Karpas-422 (cell line): ENCODE measurements around the gene ACSL1. TPM values are rescaled to one million over a fixed set of nuclear protein-coding genes. Genes with fewer than 3 reads are reported as not detected.

ENCODE experiments used
- DNase-seq: peaks from one replicate; pipeline ENCODE4 v3.0.0-alpha.2; 2015
- H2AFZ ChIP-seq: fragments of 200-600 bp; sonication (generic); 2 replicates; pipeline ENCODE4 v1.6.1; 2014; ENCODE audit warnings: antibody characterized with exemption, low read length, mixed read lengths
- H3K27ac ChIP-seq: fragments of 200-600 bp; sonication (generic); 2 replicates; pipeline ENCODE4 v1.5.1; 2014; ENCODE audit warnings: mild to moderate bottlenecking, low read length, moderate library complexity
- H3K27me3 ChIP-seq: fragments of 200-600 bp; sonication (generic); 2 replicates; pipeline ENCODE4 v1.6.1; 2014; ENCODE audit warnings: low read length, mixed read lengths
- H3K36me3 ChIP-seq: fragments of 200-600 bp; sonication (generic); 2 replicates; pipeline ENCODE4 v1.6.1; 2014; ENCODE audit warnings: low read length, mixed read lengths; ENCODE audit not compliant: insufficient read depth
- H3K4me1 ChIP-seq: fragments of 200-600 bp; sonication (generic); 2 replicates; pipeline ENCODE4 v1.6.1; 2014; ENCODE audit warnings: mild to moderate bottlenecking, low read length, mixed read lengths
- H3K4me2 ChIP-seq: fragments of 200-600 bp; sonication (generic); 2 replicates; pipeline ENCODE4 v1.6.1; 2014; ENCODE audit warnings: low read length, low read depth, mild to moderate bottlenecking; ENCODE audit not compliant: poor library complexity, severe bottlenecking
- H3K4me3 ChIP-seq: fragments of 200-600 bp; sonication (generic); 2 replicates; pipeline ENCODE4 v1.5.1; 2014; ENCODE audit warnings: mild to moderate bottlenecking, antibody characterized with exemption, low read length, mixed read lengths
- H3K79me2 ChIP-seq: fragments of 200-600 bp; sonication (generic); 2 replicates; pipeline ENCODE4 v1.6.1; 2014; ENCODE audit warnings: mild to moderate bottlenecking, low read length, mixed read lengths
- H3K9ac ChIP-seq: fragments of 200-600 bp; sonication (generic); 2 replicates; pipeline ENCODE4 v1.6.0; 2014; ENCODE audit warnings: low read length
- H3K9me2 ChIP-seq: fragments of 200-600 bp; sonication (generic), shearing (Covaris generic); replicated peaks from 2 replicates; pipeline ENCODE4 v1.6.0; 2014; ENCODE audit warnings: mild to moderate bottlenecking, low read length, moderate library complexity; ENCODE audit not compliant: insufficient read depth
- H3K9me3 ChIP-seq: fragments of 300-700, 200-600 bp; sonication (generic); 2 replicates; pipeline ENCODE4 v1.6.1; 2014; ENCODE audit warnings: low read length, mixed read lengths
- H4K20me1 ChIP-seq: fragments of 200-600 bp; sonication (generic); 2 replicates; pipeline ENCODE4 v1.6.1; 2014; ENCODE audit warnings: mild to moderate bottlenecking, antibody characterized with exemption, low read length, low read depth; ENCODE audit not compliant: insufficient read depth
- total RNA-seq: library from RNA; depleted of rRNA; stranded (reverse); fragments of >200 nt; shearing (Covaris generic); gene quantifications from 2 replicates; pipeline ENCODE4 v1.2.3, GENCODE V29; 2014; ENCODE audit warnings: low replicate concordance

Gene ACSL1
- total RNA-seq, 1 experiment from 2014 or later, result 3.1 TPM

DNA sequence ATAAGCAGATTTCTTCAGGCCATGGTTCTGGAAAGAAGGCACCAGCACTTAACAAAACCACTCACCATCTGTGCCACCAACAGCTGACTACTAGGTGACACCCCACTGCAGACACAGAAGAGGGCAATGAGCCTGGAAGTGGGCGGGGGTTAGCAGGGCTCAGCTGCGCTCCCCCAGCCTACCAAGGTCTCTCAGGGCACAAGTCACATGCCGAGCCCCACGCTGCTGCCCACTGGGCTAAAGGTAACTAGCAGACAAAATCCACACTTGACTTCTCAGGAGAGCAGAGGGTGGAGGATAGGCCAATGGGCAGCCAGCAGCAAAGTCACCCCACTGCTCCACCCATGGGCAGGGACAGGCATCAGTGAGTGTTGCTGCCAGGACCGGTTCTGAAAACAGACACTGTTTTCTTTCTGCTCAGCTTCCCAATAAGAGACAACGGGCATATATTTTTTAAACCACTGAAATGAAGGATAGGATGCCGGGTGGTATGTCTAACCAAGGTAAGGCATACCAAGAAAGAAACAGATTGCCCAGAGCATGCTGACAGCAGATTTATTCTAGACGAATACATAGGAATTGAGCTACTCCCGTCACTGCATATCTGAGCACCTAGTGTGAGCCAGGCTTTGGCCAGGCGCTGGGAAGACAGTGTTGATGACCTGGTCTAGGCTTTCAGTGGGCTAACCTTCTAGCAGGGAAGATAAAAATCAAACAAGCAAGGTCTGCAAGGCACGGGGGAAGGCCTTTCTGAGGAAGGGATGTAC is 20.1 kb downstream of the ACSL1 start:
- DNase-seq, result no peak

DNA sequence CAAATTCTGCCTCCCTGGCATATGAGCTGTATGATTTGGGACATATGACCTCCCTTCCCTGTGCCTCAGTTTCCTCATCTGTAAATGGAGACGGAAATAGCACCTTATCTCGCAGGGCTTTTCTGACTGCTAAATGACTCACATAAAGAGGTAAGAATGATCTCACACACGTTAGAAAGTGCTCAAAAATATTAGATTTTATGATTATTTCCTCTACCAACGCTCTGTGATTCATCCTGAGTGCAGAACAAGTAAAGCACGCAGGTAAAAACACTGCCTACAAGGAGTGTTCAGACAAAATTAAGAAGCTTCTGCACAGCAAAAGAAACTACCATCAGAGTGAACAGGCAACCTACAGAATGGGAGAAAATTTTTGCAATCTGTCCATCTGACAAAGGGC is 21.1 kb downstream of the ACSL1 start:
- Histone ChIP-seq H3K4me1 (peaks cover 2% of the 10 kb centered on the region; the same call in 1 of the 2 replicates), H3K9ac (no peak overlapping the region), H3K4me2 (no peak overlapping the region), H3K79me2 (no peaks in the 10 kb centered on the region), H3K4me3 (no peak overlapping the region), H3K36me3 (no peaks in the 10 kb centered on the region), H4K20me1 (no peaks in the 10 kb centered on the region), H3K9me2 (no peaks in the 10 kb centered on the region), H3K27me3 (no peaks in the 10 kb centered on the region), H3K27ac (no peak overlapping the region), H2AFZ (no peak overlapping the region), H3K9me3 (no peaks in the 10 kb centered on the region)
- DNase-seq, result no peak

More for the DNA sequence above, 20.1 kb downstream of the ACSL1 start:
- Histone ChIP-seq H3K9ac (no peak overlapping the region), H3K4me1 (peaks cover 2% of the 10 kb centered on the region; the same call in 1 of the 2 replicates), H3K79me2 (no peaks in the 10 kb centered on the region), H3K36me3 (no peaks in the 10 kb centered on the region), H4K20me1 (no peaks in the 10 kb centered on the region), H3K9me2 (no peaks in the 10 kb centered on the region), H3K4me2 (no peak overlapping the region), H3K9me3 (no peaks in the 10 kb centered on the region), H3K4me3 (no peak overlapping the region), H2AFZ (no peak overlapping the region), H3K27ac (no peak overlapping the region), H3K27me3 (no peaks in the 10 kb centered on the region)

DNA sequence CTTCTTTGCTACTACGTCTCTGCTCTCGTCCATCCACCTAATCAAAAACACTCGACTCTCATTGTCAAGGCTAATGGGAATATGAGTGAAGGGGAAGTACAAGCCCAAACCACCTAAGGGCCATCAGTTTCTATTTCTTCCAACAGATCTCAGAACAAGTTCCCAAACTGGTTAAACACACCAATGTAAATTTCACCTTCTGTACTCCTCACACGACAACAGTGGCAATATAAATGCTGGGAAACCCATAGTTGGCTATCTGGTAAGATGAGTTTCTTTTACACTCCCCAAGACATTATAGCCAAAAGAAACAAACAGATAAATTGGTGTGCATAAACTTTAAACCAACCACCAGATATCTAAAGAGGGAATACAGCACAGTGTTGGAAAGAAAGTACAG is 21.9 kb downstream of the ACSL1 start:
- no peaks in the 10 kb centered on the region for H3K9me2 ChIP-seq
- peaks cover 2% of the 10 kb centered on the region; the same call in 1 of the 2 replicates for H3K4me1 ChIP-seq
- no peak overlapping the region for H3K4me3 ChIP-seq
- H3K36me3 ChIP-seq, result no peaks in the 10 kb centered on the region
- no peak overlapping the region for H3K4me2 ChIP-seq
- no peak overlapping the region for H3K9ac ChIP-seq
- no peaks in the 10 kb centered on the region for H4K20me1 ChIP-seq
- H3K27me3 ChIP-seq, result no peaks in the 10 kb centered on the region
- no peak for DNase-seq
- H2AFZ ChIP-seq, result no peak overlapping the region
- no peaks in the 10 kb centered on the region for H3K9me3 ChIP-seq
- no peaks in the 10 kb centered on the region for H3K79me2 ChIP-seq
- no peak overlapping the region for H3K27ac ChIP-seq

DNA sequence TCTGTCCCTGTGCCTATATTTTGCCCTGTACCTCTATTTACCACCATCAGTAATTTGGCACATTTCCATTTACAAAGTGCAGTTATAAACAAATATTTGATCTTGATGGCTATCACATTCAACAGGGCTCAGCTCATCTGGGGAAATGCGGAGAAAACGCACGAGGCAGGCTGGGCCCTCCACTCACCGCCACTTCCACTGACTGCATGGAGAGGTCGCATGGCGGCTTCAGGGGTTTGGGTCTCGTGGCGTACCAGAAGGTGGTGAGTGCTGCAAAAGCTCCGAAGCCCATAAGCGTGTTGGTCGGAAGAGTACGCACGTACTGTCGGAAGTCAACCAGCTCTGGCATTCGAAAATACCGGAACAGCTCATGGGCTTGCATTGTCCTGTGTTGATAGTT is 22.6 kb downstream of the ACSL1 start:
- H3K4me3 ChIP-seq, result no peak overlapping the region
- H3K9me2 ChIP-seq, result no peaks in the 10 kb centered on the region
- H3K4me1 ChIP-seq, result peaks cover 2% of the 10 kb centered on the region; the same call in 1 of the 2 replicates
- no peaks in the 10 kb centered on the region for H3K9me3 ChIP-seq
- H3K27ac ChIP-seq, result no peak overlapping the region
- no peaks in the 10 kb centered on the region for H3K36me3 ChIP-seq
- H2AFZ ChIP-seq, result no peak overlapping the region
- H3K9ac ChIP-seq, result no peak overlapping the region
- H3K4me2 ChIP-seq, result no peak overlapping the region
- H4K20me1 ChIP-seq, result no peaks in the 10 kb centered on the region
- H3K27me3 ChIP-seq, result no peaks in the 10 kb centered on the region
- H3K79me2 ChIP-seq, result no peaks in the 10 kb centered on the region
- DNase-seq, result no peak

DNA sequence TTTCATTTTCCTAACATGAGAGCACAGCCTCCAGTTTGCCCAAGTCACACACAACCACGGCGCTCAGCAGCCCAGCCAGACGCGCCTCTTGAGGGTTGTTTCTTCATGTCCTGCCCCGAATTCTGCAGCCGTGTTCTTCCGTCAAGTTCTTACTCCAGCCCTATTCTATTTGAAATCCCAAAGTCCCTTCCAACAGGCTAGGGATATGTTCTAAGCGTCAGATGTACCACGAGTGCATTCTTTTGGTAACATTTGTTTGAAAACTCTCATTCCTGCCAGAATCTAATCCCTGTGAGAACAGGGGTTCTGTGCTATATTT is 23.1 kb downstream of the ACSL1 start:
- no peaks in the 10 kb centered on the region for H3K9me3 ChIP-seq
- no peaks in the 10 kb centered on the region for H3K27me3 ChIP-seq
- H3K9ac ChIP-seq, result no peak overlapping the region
- no peak overlapping the region for H3K4me2 ChIP-seq
- DNase-seq, result no peak
- no peaks in the 10 kb centered on the region for H3K9me2 ChIP-seq
- peaks cover 2% of the 10 kb centered on the region; the same call in 1 of the 2 replicates for H3K4me1 ChIP-seq
- H4K20me1 ChIP-seq, result no peaks in the 10 kb centered on the region
- H2AFZ ChIP-seq, result no peak overlapping the region
- H3K27ac ChIP-seq, result no peak overlapping the region
- no peaks in the 10 kb centered on the region for H3K36me3 ChIP-seq
- no peak overlapping the region for H3K4me3 ChIP-seq
- H3K79me2 ChIP-seq, result no peaks in the 10 kb centered on the region

DNA sequence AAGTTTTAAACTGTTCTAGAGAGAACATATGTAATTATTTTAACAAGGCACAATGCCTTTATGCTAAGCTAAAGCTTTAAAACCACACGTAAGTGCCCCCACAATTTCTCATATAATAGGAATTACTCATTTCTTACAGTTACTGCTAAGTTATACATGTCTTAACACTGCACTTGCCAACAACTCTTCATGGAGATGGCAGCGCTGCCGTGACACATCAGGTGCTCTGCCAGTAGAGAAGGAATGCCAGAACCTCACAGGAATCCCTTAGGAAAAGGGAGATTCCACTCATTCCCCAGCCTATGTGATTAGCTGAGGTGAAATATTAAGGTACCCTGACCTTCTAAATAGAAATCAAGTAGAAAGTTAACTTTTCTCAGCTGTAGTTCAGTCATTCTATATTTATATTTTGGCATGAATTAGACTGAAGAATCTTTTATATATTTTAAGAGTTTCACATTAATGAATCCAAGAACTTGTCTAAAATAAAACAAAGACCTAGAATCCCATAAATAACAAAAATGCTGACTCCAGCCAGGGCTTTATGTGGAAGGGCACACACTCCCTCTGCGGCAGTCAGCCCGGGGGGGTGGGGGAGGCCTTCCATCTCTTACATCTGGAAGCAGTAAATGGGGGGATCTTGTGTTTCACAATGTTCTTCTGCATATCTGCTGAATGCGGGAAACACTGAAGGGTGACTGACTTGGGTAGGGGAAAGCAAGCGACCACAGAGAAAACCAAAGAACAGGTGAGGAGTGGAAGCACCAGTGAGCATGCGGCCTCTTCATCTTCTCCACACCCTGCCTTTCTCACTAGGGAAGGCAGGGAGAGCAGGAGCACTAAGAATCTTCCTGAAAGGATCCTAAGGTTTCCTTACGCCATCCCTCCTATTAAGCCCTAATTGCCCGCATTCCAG is 23.7 kb downstream of the ACSL1 start:
- Histone ChIP-seq H3K4me3 (no peak overlapping the region), H3K36me3 (no peaks in the 10 kb centered on the region), H3K9ac (no peak overlapping the region), H3K27ac (no peak overlapping the region), H3K4me2 (no peak overlapping the region), H3K9me3 (no peaks in the 10 kb centered on the region), H3K9me2 (no peaks in the 10 kb centered on the region), H4K20me1 (no peaks in the 10 kb centered on the region), H3K4me1 (peaks cover 2% of the 10 kb centered on the region; the same call in 1 of the 2 replicates), H3K27me3 (no peaks in the 10 kb centered on the region), H3K79me2 (no peaks in the 10 kb centered on the region), H2AFZ (no peak overlapping the region)
- DNase-seq, result no peak

DNA sequence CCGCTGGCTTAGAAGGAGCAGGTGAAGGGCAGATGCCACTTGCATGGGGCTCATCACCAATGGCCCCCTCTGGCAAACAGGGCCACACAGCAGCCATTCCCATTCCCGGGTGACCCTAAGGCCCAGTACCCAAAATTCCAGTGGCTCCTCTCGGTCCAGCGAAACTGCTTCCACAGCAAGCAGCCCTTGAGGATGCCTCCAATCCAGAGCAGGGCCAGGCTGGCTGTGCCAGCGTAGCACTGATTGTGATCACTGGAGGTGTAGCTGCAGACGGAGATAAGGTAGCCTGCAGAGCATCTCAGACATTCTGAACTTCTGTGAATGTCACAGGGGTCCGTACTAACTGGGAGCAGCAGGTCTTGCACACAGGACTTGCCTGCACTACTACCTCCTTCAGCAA is 27.3 kb downstream of the ACSL1 start:
- Histone ChIP-seq H3K27ac (no peak overlapping the region), H3K4me1 (no peaks in the 10 kb centered on the region), H2AFZ (no peak overlapping the region), H3K4me3 (no peak overlapping the region), H3K9me3 (no peaks in the 10 kb centered on the region), H3K27me3 (no peaks in the 10 kb centered on the region), H3K4me2 (no peak overlapping the region), H3K79me2 (no peaks in the 10 kb centered on the region), H3K9ac (no peak overlapping the region), H3K36me3 (no peaks in the 10 kb centered on the region), H3K9me2 (no peaks in the 10 kb centered on the region), H4K20me1 (no peaks in the 10 kb centered on the region)
- no peak for DNase-seq

DNA sequence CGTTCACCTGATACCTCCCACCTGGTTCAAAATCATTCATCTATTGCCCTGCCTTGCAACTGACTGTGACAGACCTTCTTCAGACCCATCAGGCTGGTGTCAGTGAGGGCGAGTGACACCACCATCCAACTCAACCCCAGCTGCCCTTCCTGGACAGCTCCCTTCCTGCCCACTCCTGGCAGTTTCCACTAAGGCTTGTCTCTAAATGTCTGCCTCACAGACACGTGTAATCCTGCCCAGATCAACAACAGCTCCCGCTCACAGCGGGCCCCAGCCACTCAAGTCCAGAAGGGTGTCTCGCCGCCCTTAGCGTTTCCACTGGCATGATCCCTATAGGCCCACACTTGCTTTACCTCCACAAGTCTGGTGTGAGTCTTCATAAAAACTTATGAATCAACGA is 28.9 kb downstream of the ACSL1 start:
- Histone ChIP-seq H3K4me3 (no peak overlapping the region), H3K9me2 (no peaks in the 10 kb centered on the region), H3K27ac (no peak overlapping the region), H3K9ac (no peak overlapping the region), H3K9me3 (no peaks in the 10 kb centered on the region), H3K36me3 (no peaks in the 10 kb centered on the region), H3K4me1 (no peaks in the 10 kb centered on the region), H3K4me2 (no peak overlapping the region), H3K79me2 (no peaks in the 10 kb centered on the region), H2AFZ (no peak overlapping the region), H4K20me1 (no peaks in the 10 kb centered on the region), H3K27me3 (no peaks in the 10 kb centered on the region)
- DNase-seq, result no peak
